HG02588 (cell line): ENCODE results near the gene LCE1A.

Source experiments
- ATAC-seq: cut with Tn5 transposase; IDR thresholded peaks from one replicate; pipeline ENCODE4 v1.9.1; 2021; ENCODE audit warnings: mild to moderate bottlenecking, moderate library complexity; ENCODE audit not compliant: unreplicated experiment

The LCE1A gene

GRCh38 chr1:152869808-152870419, 42.6 kb downstream of the LCE1A start:
- ATAC-seq = no peak

GRCh38 chr1:152870831-152871730, 43.8 kb downstream of the LCE1A start:
- no peak for ATAC-seq

- ATAC-seq = no peak
Measured at GRCh38 chr1:152871731-152872126, 44.5 kb downstream of the LCE1A start.

- ATAC-seq = no peak
Measured at GRCh38 chr1:152873495-152873894, 46.2 kb downstream of the LCE1A start.

GRCh38 chr1:152876827-152877226, 49.6 kb downstream of the LCE1A start:
- ATAC-seq = no peak
